ENCODE measurements around the gene PRKG2. TPM values are rescaled to one million over a fixed set of nuclear protein-coding genes. Genes with fewer than 3 reads are reported as not detected.

The PRKG2 gene
- total RNA-seq, 1 donor from 2014 or later = 9.6 TPM

Other genes starting within 250 kb of the PRKG2 start
- 4.4 TPM for gene BMP3, start 184.5 kb downstream of the PRKG2 start, total RNA-seq